ENCODE data around the gene CDH13.

DNA sequence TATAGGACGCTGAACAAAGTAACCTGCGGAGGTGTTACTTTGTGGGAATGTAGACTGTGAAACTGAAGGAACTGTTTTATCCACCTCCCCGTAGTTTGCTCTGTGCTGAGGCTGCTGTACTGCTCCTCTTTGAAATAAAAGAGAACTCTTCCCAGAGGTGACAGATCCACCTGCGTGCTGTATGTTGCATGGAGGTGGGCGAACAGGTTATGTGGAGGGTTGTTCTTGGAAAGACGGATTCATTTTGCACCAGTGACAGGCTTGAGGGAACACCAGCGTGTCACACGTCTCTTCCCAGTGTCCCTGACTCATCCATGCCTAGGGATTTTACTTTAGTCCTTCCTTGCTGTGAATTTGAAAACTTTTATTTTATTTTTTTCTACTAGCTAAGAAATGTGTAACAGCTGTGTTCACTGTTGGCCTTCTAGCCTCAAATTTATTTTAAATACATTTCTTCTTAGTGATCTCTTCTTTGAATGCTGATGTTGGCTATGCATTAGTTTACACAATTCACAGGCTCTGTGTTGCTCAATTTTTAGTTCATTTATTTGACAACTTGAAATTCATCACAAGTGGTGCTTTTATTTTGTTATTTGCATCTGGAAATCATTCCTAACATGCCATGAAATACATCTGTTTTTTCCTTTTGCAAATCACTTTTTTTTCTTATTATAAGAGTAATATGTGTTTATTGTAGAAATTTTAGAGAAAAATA lies 512.4 kb downstream of the CDH13 start:
- TF ChIP-seq, protein P1, sequence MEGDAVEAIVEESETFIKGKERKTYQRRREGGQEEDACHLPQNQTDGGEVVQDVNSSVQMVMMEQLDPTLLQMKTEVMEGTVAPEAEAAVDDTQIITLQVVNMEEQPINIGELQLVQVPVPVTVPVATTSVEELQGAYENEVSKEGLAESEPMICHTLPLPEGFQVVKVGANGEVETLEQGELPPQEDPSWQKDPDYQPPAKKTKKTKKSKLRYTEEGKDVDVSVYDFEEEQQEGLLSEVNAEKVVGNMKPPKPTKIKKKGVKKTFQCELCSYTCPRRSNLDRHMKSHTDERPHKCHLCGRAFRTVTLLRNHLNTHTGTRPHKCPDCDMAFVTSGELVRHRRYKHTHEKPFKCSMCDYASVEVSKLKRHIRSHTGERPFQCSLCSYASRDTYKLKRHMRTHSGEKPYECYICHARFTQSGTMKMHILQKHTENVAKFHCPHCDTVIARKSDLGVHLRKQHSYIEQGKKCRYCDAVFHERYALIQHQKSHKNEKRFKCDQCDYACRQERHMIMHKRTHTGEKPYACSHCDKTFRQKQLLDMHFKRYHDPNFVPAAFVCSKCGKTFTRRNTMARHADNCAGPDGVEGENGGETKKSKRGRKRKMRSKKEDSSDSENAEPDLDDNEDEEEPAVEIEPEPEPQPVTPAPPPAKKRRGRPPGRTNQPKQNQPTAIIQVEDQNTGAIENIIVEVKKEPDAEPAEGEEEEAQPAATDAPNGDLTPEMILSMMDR (IDR thresholded peaks at IDR 0.05; ENCODE audit: extremely low read depth in 1 of 2, insufficient read depth in 1 of 2, low read depth in 1 of 2, low read length in 2 of 2), result no peak
- TF ChIP-seq POLR2AphosphoS5 (IDR thresholded peaks at IDR 0.05; ENCODE audit: insufficient read depth, low read depth, low read length) (no peak), EZH2 (IDR thresholded peaks at IDR 0.05; ENCODE audit: borderline replicate concordance, low read depth, low read length, severe bottlenecking) (no peak), POLR2A (IDR thresholded peaks at IDR 0.05; ENCODE audit: low read depth, low read length) (no peak), MYC (IDR thresholded peaks at IDR 0.05; ENCODE audit: low read depth, low read length) (no peak), JUN (IDR thresholded peaks at IDR 0.05; ENCODE audit: borderline replicate concordance, insufficient read depth, insufficient read length, low read depth) (no peak), FOS (IDR thresholded peaks at IDR 0.05; ENCODE audit: borderline replicate concordance, insufficient read depth, low read length) (no peak), GATA2 (IDR thresholded peaks at IDR 0.05; ENCODE audit: insufficient read depth, insufficient read length, low read depth, low read length) (no peak)
- TF ChIP-seq, protein P2, sequence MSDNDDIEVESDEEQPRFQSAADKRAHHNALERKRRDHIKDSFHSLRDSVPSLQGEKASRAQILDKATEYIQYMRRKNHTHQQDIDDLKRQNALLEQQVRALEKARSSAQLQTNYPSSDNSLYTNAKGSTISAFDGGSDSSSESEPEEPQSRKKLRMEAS (IDR thresholded peaks at IDR 0.05; ENCODE audit: insufficient read depth, insufficient read length), result no peak

Measured in endothelial cell of umbilical vein (primary cell).